K562 (cell line): ENCODE measurements around the gene MYL6B. TPM values are rescaled to one million over a fixed set of nuclear protein-coding genes. Genes with fewer than 3 reads are reported as not detected.

Experiments
- ASH1L ChIP-seq: fragments of 450-650 bp; IDR thresholded peaks from 2 replicates; pipeline ENCODE4 v1.6.1; 2018; ENCODE audit warnings: borderline replicate concordance, mild to moderate bottlenecking, low read depth; ENCODE audit not compliant: partially characterized antibody
- BCOR ChIP-seq: fragments of 450-650 bp; IDR thresholded peaks from 2 replicates; pipeline ENCODE4 v1.6.1; 2016
- BRD9 ChIP-seq: fragments of 450-650 bp; IDR thresholded peaks from 2 replicates; pipeline ENCODE4 v1.6.1; 2018; ENCODE audit warnings: low read depth; ENCODE audit not compliant: partially characterized antibody
- CEBPG ChIP-seq, 3 experiments: fragments of 200-800 bp in 1 of 3; sonication (Bioruptor generic) in 1 of 3; sonication (generic) in 1 of 3; formaldehyde crosslinking in 1 of 3; IDR thresholded peaks in 2 of 3; conservative IDR thresholded peaks in 1 of 3; 2 replicates each; pipeline versions ENCODE4 v1.6.1 to v1.8.0; 2016 to 2022; ENCODE audit warnings: missing compliant biosample characterization in 2 of 3, missing genetic modification characterization in 2 of 3, mild to moderate bottlenecking in 1 of 3, missing genetic modification reagents in 1 of 3
- CSDE1 ChIP-seq, 2 experiments: fragments of 450-650 bp; IDR thresholded peaks; 2 replicates each; pipeline ENCODE4 v1.6.1; 2016; ENCODE audit warnings: mild to moderate bottlenecking in 1 of 2
- HDAC3 ChIP-seq: fragments of 450-650 bp; IDR thresholded peaks from 2 replicates; pipeline ENCODE4 v1.6.1; 2018; ENCODE audit warnings: borderline replicate concordance, mild to moderate bottlenecking, moderate library complexity; ENCODE audit not compliant: partially characterized antibody
- HIVEP1 ChIP-seq: fragments of 250-450 bp; sonication (Bioruptor Pico); IDR thresholded peaks from 2 replicates; pipeline ENCODE4 v1.4.0; 2020; ENCODE audit warnings: mild to moderate bottlenecking
- MYBL2 ChIP-seq, 2 experiments: fragments of 450-650 bp in 1 of 2; sonication (generic) in 1 of 2; formaldehyde crosslinking in 1 of 2; IDR thresholded peaks; 2 replicates each; pipeline versions ENCODE4 v1.6.1 to v1.8.1; 2017 to 2022; ENCODE audit warnings: borderline replicate concordance in 1 of 2, inconsistent platforms in 1 of 2, low read depth in 1 of 2, mild to moderate bottlenecking in 1 of 2, missing genetic modification reagents in 1 of 2, moderate library complexity in 1 of 2
- MYC ChIP-seq, 2 experiments: fragments of 250-450 bp in 1 of 2; sonication (Bioruptor Pico) in 1 of 2; IDR thresholded peaks; 2 replicates each; pipeline versions ENCODE4 v1.5.1 to v1.6.1; 2012 to 2021; ENCODE audit warnings: low read depth in 2 of 2, borderline replicate concordance in 1 of 2, improper control_type of control experiment in 1 of 2, low read length in 1 of 2, mild to moderate bottlenecking in 1 of 2, moderate library complexity in 1 of 2
- NBN ChIP-seq: fragments of 450-650 bp; IDR thresholded peaks from 2 replicates; pipeline ENCODE4 v1.6.1; 2016; ENCODE audit warnings: low read depth, mild to moderate bottlenecking
- NELFE ChIP-seq: IDR thresholded peaks from 2 replicates; pipeline ENCODE4 v1.6.1; 2011; ENCODE audit warnings: mild to moderate bottlenecking; ENCODE audit not compliant: insufficient read depth, insufficient read length
- NFIC ChIP-seq: fragments of 450-650 bp; IDR thresholded peaks from 2 replicates; pipeline ENCODE4 v1.6.1; 2017; ENCODE audit warnings: mild to moderate bottlenecking, inconsistent platforms
- NRF1 ChIP-seq, 2 experiments: fragments of 450-650 bp; IDR thresholded peaks in 1 of 2; conservative IDR thresholded peaks in 1 of 2; 2 replicates each; pipeline ENCODE4 v1.6.1; 2014; ENCODE audit warnings: mild to moderate bottlenecking in 2 of 2
- PURB ChIP-seq: sonication (generic); formaldehyde crosslinking; IDR thresholded peaks from 2 replicates; pipeline ENCODE4 v1.9.0; 2021; ENCODE audit warnings: low read depth, mild to moderate bottlenecking, missing genetic modification reagents
- RB1 ChIP-seq: fragments of 450-650 bp; IDR thresholded peaks from 2 replicates; pipeline ENCODE4 v1.6.1; 2017; ENCODE audit warnings: low read depth, mild to moderate bottlenecking
- WHSC1 ChIP-seq: IDR thresholded peaks from one replicate; pipeline ENCODE4 v1.6.1; 2012; ENCODE audit warnings: low read length, control low read depth, inconsistent platforms
- ZNF124 ChIP-seq: sonication (generic); formaldehyde crosslinking; IDR thresholded peaks from 2 replicates; pipeline ENCODE4 v1.8.1; 2022; ENCODE audit warnings: missing genetic modification reagents
- ZNF431 ChIP-seq: sonication (generic); formaldehyde crosslinking; IDR thresholded peaks from 2 replicates; pipeline ENCODE4 v1.8.0; 2022; ENCODE audit warnings: mild to moderate bottlenecking, missing genetic modification reagents
- polyA plus RNA-seq, 8 experiments: library from polyadenylated mRNA; depleted of rRNA in 4 of 8; stranded (reverse) in 5 of 8; unstranded in 3 of 8; fragments of >200 nt; fragmentation: Nextera tagmentation in 2 of 8; fragmentation: Illumina TruSeq in 1 of 8; extraction: Ambion mirVana in 2 of 8; extraction: Trizol in 1 of 8; gene quantifications; 2 replicates each; pipeline versions ENCODE4 v1.2.1 to v1.2.3, GENCODE V29; 2011 to 2014; ENCODE audit warnings: inconsistent platforms in 1 of 8, missing spikeins in 1 of 8
- total RNA-seq, 7 experiments: library from RNA; depleted of rRNA in 6 of 7; stranded (reverse); fragments of >200 nt in 6 of 7; fragmentation: Illumina TruSeq in 2 of 7; extraction: Trizol in 2 of 7; gene quantifications; 2 replicates each; pipeline versions ENCODE4 v1.2.1 to v1.2.3, GENCODE V29; 2011 to 2021; ENCODE audit warnings: low replicate concordance in 1 of 7
- TF ChIP-seq, protein P1 (sequence below), 3 experiments: fragments of 200-800 bp in 1 of 3; fragments of 250-450 bp in 1 of 3; fragments of 450-650 bp in 1 of 3; sonication (Bioruptor Pico) in 1 of 3; sonication (Bioruptor generic) in 1 of 3; formaldehyde crosslinking in 1 of 3; IDR thresholded peaks; 2 replicates each; pipeline versions ENCODE4 v1.6.1 to v1.8.0; 2016 to 2022; ENCODE audit warnings: mild to moderate bottlenecking in 2 of 3, missing genetic modification characterization in 2 of 3, missing compliant biosample characterization in 1 of 3, moderate library complexity in 1 of 3
- TF ChIP-seq, protein P2 (sequence below): sonication (generic); formaldehyde crosslinking; IDR thresholded peaks from 2 replicates; pipeline ENCODE4 v1.8.0; 2022; ENCODE audit warnings: mild to moderate bottlenecking, low read depth, missing genetic modification reagents
- TF ChIP-seq, protein P3 (sequence below): fragments of 250-450 bp; sonication (Bioruptor Pico); IDR thresholded peaks from 2 replicates; pipeline ENCODE4 v1.9.0; 2021; ENCODE audit warnings: mild to moderate bottlenecking

Gene MYL6B
- total and polyA plus RNA-seq, 9 of the 15 experiments (the other 6 are each of a cell fraction or from before 2014, with no cell fraction given) = 42.8 to 77.3 (median 68.6) TPM

DNA sequence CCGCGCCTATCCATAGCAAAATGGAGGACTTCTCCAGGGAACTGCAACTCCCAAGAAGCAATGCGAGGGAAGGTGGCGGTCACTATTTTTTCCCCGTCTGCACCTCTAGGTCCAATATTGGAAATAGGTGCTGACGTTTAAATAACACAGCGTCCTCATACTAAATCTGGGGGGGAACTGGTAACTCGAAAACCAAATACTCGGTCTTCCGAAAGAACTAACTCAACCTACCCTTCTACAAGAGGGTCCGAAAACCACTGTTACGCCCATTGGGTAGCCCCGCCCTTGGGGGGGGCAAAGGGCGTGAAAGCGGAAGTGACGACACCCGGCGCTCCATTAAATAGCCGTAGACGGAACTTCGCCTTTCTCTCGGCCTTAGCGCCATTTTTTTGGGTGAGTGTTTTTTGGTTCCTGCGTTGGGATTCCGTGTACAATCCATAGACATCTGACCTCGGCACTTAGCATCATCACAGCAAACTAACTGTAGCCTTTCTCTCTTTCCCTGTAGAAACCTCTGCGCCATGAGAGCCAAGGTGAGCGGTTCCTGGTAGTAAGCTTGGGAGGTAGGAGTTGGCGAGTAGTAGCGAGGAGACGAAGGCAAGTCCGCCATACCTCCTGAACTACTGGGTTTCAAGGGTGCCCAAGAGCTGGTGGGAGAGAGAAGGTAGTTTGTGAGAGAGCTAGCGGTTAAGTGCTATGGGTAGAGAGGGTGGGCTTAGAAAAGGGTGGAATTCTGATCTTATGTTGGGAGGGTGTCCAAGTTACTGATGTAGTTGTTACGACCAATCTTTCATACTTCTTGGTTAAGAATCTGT lies 35.9 kb upstream of the MYL6B start, which contains the start of gene RPL41 (continued):
- TF ChIP-seq, protein P1, sequence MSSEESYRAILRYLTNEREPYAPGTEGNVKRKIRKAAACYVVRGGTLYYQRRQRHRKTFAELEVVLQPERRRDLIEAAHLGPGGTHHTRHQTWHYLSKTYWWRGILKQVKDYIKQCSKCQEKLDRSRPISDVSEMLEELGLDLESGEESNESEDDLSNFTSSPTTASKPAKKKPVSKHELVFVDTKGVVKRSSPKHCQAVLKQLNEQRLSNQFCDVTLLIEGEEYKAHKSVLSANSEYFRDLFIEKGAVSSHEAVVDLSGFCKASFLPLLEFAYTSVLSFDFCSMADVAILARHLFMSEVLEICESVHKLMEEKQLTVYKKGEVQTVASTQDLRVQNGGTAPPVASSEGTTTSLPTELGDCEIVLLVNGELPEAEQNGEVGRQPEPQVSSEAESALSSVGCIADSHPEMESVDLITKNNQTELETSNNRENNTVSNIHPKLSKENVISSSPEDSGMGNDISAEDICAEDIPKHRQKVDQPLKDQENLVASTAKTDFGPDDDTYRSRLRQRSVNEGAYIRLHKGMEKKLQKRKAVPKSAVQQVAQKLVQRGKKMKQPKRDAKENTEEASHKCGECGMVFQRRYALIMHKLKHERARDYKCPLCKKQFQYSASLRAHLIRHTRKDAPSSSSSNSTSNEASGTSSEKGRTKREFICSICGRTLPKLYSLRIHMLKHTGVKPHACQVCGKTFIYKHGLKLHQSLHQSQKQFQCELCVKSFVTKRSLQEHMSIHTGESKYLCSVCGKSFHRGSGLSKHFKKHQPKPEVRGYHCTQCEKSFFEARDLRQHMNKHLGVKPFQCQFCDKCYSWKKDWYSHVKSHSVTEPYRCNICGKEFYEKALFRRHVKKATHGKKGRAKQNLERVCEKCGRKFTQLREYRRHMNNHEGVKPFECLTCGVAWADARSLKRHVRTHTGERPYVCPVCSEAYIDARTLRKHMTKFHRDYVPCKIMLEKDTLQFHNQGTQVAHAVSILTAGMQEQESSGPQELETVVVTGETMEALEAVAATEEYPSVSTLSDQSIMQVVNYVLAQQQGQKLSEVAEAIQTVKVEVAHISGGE (CRISPR knock-in tag; IDR thresholded peaks at IDR 0.05) = peak in 2 of 3 experiments; percentile 38 to 95; a peak in 3 of 6 replicates
- TF ChIP-seq ZNF124 (CRISPR knock-in tag) (no peak), WHSC1 (no peak), NBN (peak; percentile 88), MYBL2 (IDR thresholded peaks at IDR 0.05; ENCODE audit: low read depth) (peak; percentile 9; the same call in 1 of the 2 replicates), MYBL2 (CRISPR knock-in tag; IDR thresholded peaks at IDR 0.05; ENCODE audit: borderline replicate concordance) (no peak), PURB (no peak), CSDE1 (IDR thresholded peaks at IDR 0.05) (peak; percentile 76 to 83; a peak in 2 of 4 replicates), NELFE (peak; percentile 55), CEBPG (CRISPR knock-in tag; IDR thresholded peaks at IDR 0.05) (peak; percentile 22; the same call in 1 of the 2 replicates), CEBPG (tag; conservative IDR thresholded peaks at IDR 0.05 in 1 of 2, IDR thresholded peaks at IDR 0.05 in 1 of 2) (no peak), BRD9 (peak; percentile 100), NFIC (peak; percentile 75), ASH1L (peak; percentile 38), BCOR (peak; percentile 66; the same call in 1 of the 2 replicates), RB1 (peak; percentile 81; the same call in 1 of the 2 replicates), HDAC3 (peak; percentile 69), ZNF431 (CRISPR knock-in tag) (no peak; the same call in 1 of the 2 replicates), NRF1 (conservative IDR thresholded peaks at IDR 0.05 in 1 of 2, IDR thresholded peaks at IDR 0.05 in 1 of 2) (peak; percentile 19 to 21; a peak in 1 of 4 replicates), MYC (IDR thresholded peaks at IDR 0.05; ENCODE audit: low read depth, low read length) (peak; percentile 98), MYC (CRISPR knock-in tag; IDR thresholded peaks at IDR 0.05; ENCODE audit: borderline replicate concordance, low read depth) (peak; percentile 86; the same call in 1 of the 2 replicates), HIVEP1 (no peak)
- TF ChIP-seq, protein P2, sequence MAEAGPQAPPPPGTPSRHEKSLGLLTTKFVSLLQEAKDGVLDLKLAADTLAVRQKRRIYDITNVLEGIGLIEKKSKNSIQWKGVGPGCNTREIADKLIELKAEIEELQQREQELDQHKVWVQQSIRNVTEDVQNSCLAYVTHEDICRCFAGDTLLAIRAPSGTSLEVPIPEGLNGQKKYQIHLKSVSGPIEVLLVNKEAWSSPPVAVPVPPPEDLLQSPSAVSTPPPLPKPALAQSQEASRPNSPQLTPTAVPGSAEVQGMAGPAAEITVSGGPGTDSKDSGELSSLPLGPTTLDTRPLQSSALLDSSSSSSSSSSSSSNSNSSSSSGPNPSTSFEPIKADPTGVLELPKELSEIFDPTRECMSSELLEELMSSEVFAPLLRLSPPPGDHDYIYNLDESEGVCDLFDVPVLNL (CRISPR knock-in tag) = no peak; the same call in 1 of the 2 replicates
- TF ChIP-seq, protein P3, sequence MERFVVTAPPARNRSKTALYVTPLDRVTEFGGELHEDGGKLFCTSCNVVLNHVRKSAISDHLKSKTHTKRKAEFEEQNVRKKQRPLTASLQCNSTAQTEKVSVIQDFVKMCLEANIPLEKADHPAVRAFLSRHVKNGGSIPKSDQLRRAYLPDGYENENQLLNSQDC (CRISPR knock-in tag) = no peak; the same call in 1 of the 2 replicates
